GM18517 (cell line): ENCODE results near the gene ALDH4A1.

Experiments used
- ATAC-seq: cut with Tn5 transposase; IDR thresholded peaks from one replicate; pipeline ENCODE4 v1.9.1; 2021; ENCODE audit warnings: mild to moderate bottlenecking, moderate library complexity; ENCODE audit not compliant: unreplicated experiment

Gene ALDH4A1

GRCh38 chr1:18939398-18940302 is 37.3 kb upstream of the ALDH4A1 start:
- ATAC-seq, result no peak

DNA sequence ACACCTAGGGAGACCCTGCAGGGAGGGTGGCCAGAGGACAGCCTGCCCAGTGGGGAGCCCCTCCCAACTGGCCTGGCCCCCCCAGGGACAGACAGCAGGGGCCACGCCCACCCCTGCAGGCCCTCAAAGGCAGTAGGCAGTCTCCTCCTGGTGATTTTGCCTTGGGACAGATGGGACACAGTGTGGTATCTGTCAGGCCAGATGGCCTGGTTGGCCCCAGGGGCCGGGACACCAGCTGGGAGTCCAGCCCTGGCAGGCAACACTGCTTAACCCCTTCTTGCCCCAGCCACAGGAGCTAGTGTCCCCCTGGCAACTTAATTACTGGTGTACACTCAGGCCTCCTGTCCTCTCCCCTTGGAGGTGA is 36.3 kb upstream of the ALDH4A1 start:
- ATAC-seq, result no peak

- ATAC-seq, result no peak
These were observed 35.8 kb upstream of the ALDH4A1 start for GRCh38 chr1:18938008-18938706.

GRCh38 chr1:18937539-18937938 is 35.2 kb upstream of the ALDH4A1 start:
- no peak for ATAC-seq

DNA sequence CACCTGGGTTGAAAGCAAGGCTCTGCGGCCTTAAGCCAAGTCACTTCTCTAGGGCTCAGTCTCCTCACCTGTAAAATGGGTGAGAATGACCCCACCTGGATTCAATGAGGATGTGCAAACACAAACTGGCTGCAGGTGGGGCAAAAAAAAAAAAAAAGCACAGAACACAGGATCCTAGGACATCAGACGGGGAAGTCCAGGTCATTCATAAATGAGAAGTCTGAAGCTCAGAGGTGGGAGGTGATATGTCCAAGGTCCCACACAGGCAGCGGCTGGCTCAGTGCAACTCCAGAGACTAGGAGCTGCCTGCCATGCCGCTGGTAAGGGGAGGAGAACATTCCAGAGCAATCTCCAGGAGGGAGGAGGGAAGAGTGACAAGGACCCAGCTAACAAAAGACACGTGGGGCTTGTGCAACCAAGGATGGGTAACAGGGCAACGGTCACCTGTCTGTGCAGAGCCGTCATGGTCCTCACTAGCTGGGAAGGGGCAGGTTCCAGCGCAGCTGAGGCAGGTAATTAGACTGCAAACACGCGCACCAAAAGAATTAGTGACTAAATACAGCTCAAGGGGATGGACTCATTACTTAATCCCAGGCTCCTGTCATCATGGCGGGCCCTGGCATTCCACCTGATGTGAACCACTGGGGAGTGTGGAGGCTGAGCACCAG is 34.6 kb upstream of the ALDH4A1 start:
- no peak for ATAC-seq

- no peak for ATAC-seq
These were observed 34.1 kb upstream of the ALDH4A1 start for GRCh38 chr1:18936471-18936813.

- ATAC-seq, result no peak
These were observed 32.0 kb upstream of the ALDH4A1 start for GRCh38 chr1:18934205-18935000.

DNA sequence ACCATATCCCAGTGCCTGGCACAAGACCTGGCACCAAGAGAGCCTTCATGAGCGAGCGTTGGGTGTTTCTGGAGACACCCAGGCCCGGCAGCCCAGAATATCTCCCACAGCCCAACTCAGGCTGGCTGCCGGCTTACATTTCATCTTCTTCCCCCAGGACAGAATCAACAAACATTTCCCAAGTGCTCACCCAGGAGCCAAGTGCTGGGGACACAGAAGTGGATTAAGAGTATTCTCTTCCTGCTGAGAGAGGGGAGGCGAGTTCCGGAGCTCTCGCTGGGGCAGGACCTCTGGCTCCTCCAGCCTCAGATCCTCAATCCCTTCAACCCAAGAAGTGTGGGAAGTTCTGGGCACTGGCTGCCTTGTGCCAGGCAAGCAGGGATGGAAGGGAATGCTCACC is 30.5 kb upstream of the ALDH4A1 start:
- ATAC-seq, result no peak

GRCh38 chr1:18932387-18932786 is 30.0 kb upstream of the ALDH4A1 start:
- no peak for ATAC-seq

DNA sequence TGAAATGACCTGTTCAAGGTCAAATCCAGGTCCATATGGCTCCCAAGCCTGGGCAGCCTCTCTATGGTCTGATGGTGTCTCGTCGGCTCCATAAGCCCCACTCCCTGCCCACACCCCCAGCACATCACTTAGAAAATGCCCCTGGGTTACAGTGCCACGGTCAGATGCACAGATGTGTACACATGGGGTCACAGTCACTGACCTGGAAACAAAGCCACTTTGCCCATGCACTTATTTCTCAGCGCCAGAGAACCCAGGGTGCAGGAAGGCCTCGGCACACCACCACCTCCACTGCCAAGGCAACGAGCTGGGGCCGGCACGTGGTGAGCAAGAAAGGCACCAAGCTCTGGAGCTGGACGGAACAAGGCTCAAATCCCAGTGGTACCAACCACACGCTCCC is 29.4 kb upstream of the ALDH4A1 start:
- ATAC-seq, result no peak

DNA sequence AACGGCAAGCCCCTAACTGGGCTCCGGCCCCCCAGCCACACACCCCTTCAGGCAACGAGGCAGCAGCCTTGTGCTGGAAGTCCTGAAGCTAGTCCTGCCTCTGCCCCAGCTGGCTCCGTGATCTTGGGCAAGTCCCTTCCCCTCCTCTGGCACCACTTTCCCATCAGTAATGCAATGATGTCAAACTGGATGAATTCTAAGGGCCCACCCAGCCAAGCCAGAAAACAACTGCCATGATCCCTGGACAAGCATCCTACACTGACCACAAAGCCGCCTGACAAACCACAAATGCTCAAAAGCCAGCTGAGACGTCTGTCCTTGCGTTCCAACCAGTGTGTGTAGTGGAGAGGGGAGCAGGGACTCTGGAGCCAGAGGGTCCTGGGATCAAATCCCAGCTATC is 27.3 kb upstream of the ALDH4A1 start:
- no peak for ATAC-seq

DNA sequence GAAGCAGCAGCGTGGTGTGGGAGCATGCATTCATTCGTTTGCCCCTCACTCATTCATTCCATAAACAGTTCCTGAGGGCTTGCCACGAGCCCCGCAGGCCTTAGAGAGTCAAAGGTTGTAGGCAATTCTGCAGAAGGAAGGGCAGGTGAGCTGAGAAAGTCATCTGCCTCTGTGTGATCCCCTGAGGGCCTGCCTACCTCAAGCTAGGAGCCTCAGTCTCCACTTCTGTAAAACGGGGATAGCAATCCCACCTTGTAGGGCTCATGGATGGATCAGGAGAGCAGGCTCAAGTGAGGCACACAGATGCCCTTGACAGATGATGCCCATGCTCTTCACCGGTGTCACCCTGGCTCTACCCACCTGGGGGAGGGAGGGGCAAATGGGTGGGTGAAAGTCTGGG is 26.6 kb upstream of the ALDH4A1 start:
- ATAC-seq, result no peak

DNA sequence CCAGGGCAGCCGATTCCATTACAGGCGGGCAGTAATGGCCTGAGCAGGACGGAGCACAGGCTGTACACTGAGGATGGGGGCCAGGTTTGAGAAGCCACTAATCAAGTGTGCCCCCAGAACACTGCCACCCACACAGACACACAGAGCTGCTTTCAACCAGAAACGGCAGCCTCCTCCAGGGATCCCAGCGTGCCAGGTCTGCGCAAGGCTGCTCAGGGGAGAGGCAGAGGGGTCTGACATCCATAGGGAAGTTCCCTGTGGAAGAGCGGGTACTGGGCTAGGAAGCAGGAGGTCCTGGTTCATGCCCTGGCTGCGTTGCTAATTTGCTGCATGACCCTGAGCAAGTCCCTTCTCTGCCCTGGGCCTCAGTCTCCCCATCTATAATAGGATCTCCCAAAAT is 26.1 kb upstream of the ALDH4A1 start:
- ATAC-seq, result no peak

DNA sequence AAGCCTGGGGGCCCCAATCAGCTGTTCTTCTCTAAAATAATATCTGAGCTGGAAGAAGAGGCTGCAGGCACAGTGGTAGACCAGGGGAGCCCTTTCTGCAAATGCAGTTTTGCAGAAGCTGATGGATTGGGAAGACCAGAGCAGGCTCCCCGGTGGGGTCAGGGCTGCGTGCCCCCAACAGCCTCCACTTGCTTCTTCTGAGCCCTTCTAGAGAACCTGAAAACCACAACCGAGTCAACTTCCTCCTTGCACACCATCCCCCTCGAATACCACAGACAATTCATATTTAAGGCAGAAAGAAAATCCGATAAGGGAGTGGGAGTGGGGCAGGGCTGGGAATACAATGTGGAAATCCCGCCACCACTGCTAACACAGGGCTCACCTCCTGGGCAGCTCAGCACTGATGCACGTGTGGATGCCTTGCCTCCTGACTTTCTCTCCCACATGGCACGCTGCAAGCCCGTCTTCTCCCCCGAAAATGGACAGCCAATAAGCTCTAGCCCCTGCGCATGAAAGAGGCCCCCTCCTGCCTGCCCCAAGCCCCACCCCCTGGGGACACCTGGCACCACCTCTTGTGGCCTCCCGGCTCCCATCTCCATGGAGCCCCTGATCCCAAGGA is 25.4 kb upstream of the ALDH4A1 start:
- ATAC-seq, result peak; percentile 48

GRCh38 chr1:18927082-18927653 is 24.8 kb upstream of the ALDH4A1 start:
- peak; percentile 21 for ATAC-seq

DNA sequence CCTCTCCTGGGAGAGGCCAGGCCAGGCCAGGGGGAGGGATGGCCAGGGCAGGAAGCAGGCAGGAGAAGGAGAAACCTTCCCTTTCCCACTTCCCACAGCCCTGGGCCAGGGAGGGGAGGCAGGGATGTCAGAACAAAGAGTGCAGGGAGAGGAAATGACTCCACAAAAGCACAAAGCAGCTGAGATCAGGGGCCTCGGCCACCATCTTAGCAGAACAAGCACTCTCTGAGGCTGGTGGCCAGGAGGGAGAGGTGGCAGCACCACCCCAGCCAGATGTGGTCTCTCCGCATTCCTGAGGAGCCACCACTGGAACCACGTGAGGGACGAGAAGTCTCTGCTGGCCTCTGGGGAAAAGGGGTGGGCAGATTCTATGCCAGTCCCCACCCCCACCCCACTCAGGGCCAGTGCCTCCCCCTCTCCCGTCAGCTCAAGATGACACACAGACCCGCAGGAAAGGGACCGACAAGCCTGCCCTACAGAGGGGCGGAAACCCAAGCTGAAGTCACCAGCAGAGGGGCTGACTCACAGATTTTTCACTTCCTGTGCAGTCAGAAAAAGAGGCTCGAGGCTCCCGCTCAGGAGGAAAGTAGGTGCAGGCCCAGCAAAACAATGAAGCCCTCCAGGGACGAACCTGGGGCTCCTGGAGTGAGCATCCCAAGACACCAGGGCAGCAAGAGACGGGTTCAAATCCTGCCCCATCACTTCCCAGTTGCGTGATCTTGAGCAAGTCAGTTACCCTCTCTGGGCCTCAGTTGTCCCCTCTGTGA is 24.1 kb upstream of the ALDH4A1 start:
- peak; percentile 65 for ATAC-seq

- ATAC-seq, result no peak
These were observed 22.9 kb upstream of the ALDH4A1 start for GRCh38 chr1:18925279-18925678.

- ATAC-seq, result no peak
These were observed 21.9 kb upstream of the ALDH4A1 start for GRCh38 chr1:18924221-18924691.

GRCh38 chr1:18923756-18924211 is 21.4 kb upstream of the ALDH4A1 start:
- no peak for ATAC-seq
